Glomerular endothelial cell (primary cell): ENCODE measurements around the gene MYH10. TPM values are rescaled to one million over a fixed set of nuclear protein-coding genes. Genes with fewer than 3 reads are reported as not detected.
"Not testable (repeated sequence)": the region's sequence is repeated elsewhere in the genome, so short reads cannot be mapped to it uniquely, and the experiment has no call there.

Experiments used
- DNase-seq: peaks from one replicate; pipeline ENCODE4 v3.0.0-alpha.2; 2011; ENCODE audit warnings: low read depth, low spot score; ENCODE audit errors: extremely low read depth
- total RNA-seq: library from RNA; depleted of rRNA; stranded (reverse); fragments of >200 nt; gene quantifications from 2 replicates; pipeline ENCODE4 v1.2.3, GENCODE V29; 2015

The MYH10 gene
- total RNA-seq, result 89.0 and 137 TPM in 2 replicates

DNA sequence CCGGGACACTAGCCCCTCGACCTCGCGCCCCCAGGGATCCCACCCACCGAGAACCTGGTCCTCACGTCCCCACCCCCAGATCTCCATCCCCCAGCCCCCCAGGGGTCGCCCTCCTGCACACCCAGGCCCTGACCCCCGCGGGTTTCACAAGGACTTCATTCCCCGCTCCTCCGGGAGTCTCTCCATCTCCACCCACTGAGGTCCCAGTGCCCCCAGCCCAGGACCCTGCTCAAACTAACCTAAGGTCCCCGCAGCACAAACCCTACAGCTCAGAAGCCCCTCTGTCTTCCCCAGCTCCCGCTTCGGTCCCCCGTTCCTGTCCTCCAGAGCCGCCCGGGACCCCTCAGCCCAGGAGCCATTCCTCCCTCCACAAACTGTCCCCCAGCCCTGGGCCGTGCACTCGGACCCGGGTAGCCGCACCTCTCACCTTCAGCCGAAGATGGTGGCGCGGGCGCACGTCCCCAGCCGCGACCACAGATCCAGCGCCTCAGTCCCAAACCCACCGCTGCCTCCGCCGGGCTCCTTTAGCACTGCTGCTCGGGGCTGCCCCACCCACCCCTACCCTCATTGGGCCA is at the start of gene MYH10:
TSS of gene MYH10 (minus strand) at position 499 of the 575 bp plus-strand sequence. CDS start 7,479 bp downstream, outside the sequence.
- DNase-seq, result no peak

DNA sequence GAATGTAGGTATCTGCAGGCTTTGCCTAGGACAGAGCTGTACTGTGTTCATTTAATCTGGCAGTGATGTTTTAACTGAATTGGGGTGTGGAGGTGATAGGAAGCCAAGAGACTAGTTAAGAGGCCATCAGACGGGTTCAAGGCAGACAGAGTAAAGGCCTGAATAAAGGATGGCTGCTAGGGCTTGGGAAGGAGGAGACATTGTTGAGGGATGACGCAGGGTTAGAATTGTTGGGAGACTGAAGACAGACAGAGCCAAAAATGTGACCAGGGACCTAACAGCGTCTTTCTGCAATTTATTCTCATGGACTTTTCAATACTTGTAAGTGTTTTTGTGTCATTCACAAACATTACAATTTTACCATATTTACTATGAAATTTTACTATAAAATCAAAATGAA is 48.6 kb upstream of the MYH10 start:
- DNase-seq, result no peak

DNA sequence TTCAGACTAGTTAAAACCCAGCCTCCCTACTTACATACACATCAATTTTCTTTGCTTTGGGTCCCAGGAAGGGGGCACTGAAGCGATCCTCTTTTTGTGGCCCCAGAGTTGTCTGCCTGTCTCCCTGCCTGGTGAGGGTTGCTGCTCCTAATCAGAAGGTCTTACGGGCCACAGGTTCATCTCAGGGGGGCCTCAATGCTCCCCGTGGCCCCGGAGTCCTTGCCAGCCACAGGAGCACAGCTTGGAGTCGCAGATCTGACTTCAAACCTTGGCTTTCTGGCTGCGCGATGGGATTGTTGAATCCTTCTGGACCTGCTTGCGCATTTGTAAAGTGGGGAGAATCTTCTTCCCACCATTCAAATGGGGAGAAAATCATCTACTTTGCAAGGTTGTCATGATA is 44.8 kb upstream of the MYH10 start:
- DNase-seq, result no peak

DNA sequence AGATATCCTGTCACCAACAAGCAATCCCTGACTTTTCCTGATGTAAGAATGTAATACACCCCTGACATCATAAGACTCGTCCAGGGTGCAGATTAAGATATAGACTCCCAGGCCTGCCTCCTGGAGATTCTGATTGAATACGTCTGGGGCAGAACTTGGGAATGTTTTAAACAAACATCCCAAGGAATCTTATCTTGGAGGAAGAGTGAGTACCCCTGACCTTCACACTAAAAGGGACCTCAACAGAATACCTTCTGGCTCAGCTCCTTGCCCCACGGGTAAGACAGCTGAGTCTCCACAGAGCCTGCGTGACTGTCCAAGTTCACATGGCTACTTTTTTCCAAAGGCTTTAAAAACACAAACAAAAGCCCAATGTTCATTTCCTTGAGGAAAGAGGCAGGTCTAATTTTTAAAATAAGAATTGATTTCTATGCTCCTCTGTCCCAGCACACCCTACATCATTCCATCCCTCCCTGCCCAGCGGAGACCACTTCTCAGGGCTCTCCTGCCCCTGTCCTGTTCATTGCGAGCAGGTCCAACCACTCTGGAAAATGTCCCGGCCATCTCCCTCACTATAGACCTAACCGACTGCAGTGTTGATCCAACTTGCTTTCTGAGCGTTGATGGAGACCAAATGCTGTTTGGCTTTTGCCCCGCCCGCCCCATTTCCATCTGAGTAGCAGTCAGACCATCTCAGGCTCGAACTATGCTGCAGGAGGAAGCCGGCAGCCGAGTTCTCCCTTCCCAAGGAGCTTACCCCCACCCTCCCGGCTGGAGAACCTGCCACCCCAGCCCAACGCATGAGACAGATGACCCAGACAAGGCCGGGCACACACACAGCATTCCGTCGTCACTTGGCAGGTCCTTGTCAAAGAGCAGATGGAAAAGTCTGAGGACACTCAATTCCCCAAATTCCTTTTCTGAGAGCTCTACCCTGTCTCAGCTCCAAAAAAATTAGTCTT is 44.1 kb upstream of the MYH10 start:
- no peak for DNase-seq

DNA sequence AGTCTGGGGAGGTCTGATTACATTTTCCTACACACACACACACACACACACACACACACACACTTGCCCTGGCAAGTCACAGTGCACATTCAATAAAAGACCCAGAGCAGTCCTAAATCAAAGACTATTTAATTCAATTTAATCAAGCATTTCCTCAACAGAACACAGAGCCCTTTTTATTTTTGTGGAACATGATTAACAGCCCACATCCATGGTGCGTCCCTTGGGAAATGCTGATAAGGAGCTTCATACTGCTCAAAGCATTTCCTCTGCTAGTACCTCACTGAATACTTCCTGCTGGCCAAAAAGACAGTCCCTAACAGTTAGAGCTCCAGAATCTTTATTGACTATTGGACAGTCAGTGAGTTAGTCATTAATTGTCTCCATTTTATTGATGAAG is 43.1 kb upstream of the MYH10 start:
- no peak for DNase-seq

DNA sequence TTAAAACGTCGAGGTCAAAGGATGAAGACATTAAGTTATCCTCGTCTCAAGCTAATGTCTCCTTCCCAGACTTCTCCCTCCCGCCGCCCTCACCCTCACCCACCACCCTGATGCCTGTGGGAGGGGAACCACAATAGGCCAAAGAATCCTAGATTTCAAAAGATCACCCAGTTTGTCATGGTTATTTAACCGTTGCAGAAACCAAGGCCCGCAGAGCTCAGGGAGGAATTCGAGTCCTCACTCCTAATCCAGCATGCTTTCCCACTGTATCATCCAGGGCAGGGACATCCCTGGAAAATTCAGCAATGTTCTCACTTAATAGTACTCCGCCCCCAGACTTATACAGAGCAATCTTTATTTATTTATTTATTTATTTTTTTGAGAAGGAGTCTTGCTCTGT is 41.8 kb upstream of the MYH10 start:
- no peak for DNase-seq

DNA sequence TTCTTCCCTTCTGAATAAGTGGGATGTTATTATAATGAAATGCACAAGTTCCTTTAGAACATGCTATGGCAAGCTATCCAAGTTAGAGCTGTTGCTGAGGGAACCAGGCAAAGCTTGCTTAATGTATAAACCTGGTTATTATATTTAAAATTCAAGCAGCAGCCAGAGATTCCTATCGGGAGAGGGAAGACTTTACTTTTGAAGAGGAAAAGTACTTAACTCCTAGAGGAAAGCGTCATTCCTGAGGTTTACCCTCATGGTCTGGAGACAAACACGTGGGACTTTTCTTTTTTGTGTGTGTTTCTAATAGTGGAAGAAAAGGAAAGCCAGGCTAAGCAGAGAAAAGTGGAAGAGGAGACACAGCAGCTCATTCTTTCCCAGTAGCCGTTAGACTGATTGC is 39.9 kb upstream of the MYH10 start:
- no peak for DNase-seq

DNA sequence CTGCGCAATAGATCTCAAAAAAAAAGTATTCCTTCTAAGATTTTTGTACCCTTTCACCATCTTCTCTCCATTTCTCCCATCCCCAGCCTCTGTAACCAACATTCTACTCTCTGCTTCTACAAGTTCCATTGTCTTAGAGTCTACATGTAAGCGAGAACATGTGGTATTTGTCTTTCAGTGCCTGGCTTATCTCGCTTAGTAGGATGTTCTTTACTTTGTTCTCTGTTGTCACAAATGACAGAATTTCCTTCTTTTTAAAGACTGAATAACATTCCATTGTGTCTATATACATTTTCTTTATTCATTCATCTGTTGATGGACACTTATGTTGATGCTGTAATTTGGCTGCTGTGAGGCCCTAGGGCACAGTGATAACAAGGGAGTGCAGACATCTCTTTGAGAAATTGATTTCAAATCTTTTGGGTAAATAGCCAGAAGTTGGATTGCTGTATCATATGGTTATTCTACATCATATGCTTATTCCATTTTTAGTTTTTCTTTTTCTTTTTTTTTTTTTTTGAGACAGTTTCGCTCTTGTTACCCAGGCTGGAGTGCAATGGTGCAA is 37.7 kb upstream of the MYH10 start:
- no peak for DNase-seq

DNA sequence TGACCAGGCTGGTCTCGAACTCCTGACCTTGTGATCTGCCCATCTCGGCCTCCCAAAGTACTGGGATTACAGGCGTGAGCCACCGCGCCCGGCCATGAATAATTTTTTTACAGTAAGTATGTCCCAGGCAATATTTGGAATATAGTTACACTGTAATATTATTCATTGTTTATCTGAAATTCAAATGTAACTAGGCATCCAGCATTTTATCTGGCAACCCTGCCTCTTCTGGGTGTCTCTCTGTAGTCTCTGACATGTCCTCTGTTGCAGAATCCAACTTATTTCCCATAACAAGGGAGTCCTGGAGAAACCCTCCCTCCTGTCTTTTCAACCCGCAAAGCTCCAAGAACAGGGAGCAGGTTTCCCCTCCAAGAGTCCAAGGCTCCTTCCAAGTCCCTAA is 36.9 kb upstream of the MYH10 start:
- no peak for DNase-seq

DNA sequence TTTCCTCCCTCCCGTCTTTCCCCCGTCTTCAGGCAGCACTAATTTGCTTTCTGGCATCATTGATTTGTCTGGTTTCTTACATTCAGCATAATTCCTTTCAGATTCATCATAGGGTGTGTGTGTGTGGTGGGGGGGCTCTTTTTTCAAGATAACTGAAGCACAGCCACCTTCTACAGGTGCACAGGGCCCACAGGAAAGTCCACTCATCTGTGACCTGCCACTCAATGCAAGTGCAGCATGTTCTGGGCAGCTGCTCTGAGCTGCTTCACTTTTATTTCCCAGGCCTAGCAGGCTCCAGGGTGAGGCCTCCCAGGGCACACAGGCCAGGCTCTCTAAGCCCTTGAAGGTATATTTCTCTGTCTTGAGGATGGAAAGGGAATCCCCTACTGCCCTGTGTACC is 35.2 kb upstream of the MYH10 start:
- DNase-seq, result no peak

DNA sequence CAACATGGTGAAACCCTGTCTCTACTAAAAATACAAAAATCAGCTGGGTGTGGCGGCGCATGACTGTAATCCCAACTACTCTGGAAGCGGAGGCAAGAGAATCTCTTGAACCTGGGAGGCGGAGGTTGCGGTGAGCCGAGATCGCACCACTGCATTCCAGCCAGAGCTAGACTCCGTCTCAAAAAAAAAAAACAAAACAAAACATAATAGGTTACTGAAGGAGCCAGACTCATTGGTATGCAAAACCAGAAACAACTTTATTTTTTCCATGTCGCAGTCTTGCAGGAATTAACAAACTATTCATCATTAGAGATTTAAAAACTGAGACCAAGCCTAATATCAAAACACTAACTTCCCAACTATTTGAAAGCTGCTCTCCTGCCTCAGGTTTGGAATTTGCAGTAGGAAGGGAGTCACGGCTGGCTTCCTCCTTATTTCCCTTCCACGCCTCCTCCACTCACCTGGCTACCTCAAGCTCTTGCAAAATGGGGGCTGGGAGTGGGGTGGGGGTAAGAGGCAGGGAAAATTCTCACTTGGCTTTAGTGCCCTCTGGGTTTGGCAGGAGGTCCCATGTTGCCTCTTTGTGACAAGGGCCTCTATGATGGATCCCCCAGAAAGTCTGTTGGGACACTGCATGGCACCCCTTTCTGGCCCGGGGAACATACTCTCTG is 34.1 kb upstream of the MYH10 start:
- DNase-seq, result no peak

DNA sequence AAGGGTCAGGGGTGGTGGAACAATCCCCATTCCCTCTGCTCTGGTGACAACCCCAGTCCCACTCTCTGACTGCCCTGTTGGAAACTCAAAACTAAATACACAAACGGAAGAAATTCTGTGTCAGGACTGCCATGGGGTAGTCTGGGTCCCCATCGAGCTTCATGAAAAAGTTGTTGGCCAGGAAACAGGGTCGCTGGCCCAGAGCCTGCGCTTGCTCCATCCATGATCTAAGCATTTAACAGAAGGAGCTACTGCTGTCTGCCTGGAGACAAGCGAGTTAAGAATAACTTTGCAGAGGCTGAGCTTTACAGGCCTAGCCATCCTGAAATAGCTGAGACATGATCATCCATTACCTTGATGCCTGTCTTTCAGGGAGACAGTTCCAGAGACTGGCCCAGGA is 32.4 kb upstream of the MYH10 start:
- no peak for DNase-seq

DNA sequence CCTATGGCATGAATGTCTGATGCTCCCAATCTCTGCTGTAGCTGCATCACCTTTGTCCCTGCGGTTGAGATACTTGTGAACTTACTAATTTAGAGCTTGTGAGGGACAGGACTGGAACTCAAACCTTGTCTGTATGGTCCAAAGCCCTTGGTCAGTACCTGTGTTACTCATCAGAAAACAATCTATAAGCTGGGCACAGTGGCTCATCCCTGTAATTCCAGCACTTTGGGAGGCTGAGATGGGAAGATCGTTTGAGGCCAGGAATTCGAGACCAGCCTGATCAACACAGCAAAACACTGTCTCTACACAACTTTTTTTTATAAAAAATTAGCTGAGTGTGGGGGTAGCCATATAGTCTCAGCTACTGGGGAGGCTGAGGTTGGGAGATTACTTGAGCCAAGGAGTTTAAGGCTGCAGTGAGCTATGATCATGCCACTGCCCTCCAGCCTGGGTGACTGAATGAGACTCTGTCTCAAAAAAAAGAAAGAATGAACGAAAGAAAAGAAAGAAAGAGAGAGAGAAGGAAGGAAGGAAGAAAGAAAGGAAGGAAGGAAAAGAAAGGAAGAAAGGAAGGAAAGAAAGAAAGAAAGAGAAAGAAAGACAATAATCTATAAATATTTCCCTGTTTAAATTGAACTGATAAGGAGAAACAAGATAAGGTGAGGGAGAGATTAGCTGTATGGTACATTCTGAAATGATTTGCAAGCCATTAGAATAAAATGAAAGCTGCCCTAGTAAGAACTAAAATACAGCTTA is 31.7 kb upstream of the MYH10 start:
- no peak for DNase-seq

DNA sequence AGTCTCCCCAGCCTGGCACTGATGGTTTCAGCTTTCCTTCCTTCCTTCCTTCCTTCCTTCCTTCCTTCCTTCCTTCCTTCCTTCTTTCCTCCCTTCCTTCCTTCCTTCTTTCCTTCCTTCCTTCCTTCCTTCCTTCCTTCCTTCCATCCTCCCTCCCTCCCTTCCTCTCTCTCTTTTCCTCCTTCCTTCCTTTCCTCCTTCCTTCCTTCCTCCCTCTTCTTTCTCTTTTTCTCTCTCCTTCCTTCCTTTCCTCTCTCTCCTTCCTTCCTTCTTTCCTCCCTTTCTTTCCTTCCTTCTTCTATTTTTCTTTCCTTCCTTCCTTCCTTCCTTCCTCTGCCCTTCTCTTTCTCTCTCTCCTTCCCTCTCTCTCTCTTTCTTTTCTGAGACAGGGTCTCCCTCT is 30.2 kb upstream of the MYH10 start:
- DNase-seq, result not testable (repeated sequence)

DNA sequence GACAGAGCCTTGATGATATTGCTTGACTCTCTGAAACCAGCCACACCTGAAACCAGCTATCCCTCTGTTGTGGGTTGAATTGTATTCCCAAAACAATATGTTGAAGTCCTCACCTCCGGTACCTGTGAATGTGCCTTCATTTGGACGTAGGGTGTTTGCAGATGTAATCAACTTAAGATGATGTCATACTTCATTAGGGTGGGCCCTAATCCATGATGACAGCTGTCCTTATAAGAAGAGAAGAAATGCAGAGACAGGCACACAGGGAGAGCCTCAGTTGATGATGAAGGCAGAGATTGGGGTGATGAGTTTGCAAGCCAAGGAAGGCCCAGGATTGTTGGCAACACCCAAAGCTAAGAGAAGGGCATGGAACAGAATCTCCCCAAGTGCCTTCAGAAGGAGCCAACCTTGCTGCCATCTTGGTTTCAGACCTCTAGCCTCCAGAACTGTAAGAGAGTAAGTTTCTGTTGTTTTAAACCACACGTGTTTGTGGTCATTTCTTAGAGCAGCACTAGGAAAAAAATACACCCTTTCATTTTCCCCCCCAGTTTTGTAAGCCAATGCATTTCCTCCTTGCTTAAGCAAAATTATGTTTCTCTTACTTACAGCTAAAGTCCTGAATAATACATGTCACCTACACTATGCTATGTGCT is 29.4 kb upstream of the MYH10 start:
- no peak for DNase-seq

DNA sequence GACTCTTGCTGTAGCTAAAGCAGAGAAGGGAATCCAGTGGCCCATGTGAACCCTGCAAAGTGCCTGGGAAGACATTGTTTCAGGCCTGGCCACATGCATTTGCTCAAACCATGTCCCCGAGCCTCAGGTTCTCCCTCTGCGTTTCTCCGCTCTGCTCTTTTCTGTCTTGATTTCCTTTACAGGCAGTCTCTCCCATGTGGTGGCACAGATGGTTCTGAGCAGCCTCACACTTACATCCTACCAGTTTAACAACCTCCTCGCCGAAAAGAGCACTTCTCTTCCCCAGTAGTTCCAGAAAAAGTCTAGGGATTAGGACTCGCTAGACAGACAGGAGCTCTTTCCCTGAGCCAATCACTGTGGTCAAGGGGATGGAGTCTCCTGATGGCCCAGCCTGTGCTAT is 28.3 kb upstream of the MYH10 start:
- no peak for DNase-seq

DNA sequence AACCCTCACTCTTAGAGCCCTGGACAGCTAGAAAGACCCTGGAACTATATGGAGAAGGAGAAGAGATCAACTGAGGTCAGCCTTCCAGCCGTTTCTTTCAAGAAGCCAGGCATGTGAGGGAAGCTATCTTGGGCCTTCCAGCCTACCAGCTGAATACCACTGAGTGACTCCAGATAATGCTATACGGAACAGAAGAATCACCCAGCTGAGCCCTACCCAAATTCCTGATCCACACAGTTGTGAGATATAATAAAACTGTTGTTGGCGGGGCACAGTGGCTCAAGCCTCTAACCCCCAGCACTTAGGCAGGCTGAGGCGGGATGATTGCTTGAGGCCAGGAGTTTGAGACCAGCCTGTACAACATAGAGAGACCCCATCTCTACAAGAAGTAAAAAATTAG is 26.2 kb upstream of the MYH10 start:
- no peak for DNase-seq

DNA sequence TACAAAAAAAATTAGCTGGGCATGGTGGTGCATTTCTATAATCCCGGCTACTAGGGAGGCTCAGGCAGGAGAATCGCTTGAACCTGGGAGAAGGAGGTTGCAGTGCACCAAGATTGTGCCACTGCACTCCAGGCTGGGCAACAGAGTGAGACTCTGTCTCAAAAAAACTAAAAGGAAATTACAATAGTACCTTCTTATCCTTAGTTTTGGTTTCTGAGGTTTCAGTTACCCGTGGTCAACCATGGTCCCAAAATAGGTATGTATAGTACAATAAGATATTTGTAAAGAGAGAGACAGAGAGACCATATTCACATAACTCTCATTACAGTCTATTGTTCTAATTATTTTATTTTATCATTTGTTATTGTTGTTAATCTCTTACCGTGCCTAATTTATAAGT is 24.3 kb upstream of the MYH10 start:
- DNase-seq, result no peak

DNA sequence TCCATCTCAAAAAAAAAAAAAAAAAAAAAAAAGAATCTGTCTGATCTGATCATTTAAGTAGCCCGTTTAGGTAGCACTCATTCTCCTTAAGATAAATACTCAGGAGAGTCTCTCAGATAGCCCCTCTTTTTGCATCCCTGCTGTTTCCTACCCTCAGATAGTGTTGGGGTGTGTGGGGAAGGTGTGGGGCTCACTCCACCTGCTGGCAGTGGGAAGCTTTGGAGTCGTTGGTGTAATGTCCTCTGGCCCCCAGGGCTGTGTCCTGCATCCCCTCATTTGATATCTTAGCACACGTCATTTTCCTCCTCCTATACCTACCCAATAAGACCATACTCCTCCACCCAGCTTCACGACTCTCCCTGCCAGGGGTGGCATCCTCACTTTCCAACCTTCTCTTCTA is 20.5 kb upstream of the MYH10 start:
- DNase-seq, result no peak

DNA sequence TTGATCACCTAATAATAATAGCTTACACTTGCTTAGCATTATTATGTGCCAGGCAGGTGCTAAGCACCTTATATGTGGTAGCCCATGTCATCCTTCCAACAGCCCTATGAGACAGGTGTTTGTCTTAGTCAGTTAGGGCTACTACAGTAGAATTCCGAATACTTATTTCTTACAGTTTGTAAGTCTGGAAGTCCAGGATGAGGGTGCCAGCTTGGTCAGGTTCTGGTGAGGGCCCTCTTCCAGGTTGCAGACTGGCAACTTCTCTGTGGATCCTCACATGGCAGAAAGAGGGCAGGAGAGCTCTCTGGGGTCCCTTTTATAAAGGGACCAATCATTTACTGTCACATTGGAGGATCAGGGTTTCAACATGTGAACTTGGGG is 19.6 kb upstream of the MYH10 start:
- DNase-seq, result no peak
